ENCODE data around the gene CBL. TPM values are rescaled to one million over a fixed set of nuclear protein-coding genes. Genes with fewer than 3 reads are reported as not detected.
A peak's percentile ranks its signal among the peaks of the same experiment; 100 is the strongest.
"Not testable (repeated sequence)": the region's sequence is repeated elsewhere in the genome, so short reads cannot be mapped to it uniquely, and the experiment has no call there.

CBL gene
- total RNA-seq, 2 experiments from 2014 or later = 25.3 to 25.7 TPM

DNA sequence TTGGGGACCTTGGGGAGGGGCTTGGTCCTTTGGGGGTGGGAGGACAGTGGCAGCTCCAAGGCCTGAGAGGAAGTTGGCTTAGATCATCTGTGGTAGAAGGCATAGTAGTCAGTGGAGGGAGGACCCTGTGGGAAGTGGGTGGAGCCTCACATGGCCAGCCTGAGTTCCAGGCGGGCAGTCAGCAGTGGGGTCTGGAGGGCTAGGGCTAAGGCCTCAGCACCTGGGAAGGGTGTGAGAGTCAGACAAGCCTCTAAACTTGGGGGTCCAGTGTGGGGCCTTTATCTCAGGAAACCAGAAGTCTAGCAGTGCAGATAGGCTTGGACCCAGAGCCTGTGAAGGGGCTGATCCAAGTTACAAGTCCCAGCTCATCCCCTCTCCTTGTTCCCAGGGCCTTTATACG lies 33.6 kb upstream of the CBL start:
- H3K4me1 Mint-ChIP-seq (ENCODE audit: low read depth) = peaks cover 15% of the 10 kb centered on the region
- H3K4me3 Mint-ChIP-seq = no peak overlapping the region
- CTCF ChIA-PET = no interaction called here

DNA sequence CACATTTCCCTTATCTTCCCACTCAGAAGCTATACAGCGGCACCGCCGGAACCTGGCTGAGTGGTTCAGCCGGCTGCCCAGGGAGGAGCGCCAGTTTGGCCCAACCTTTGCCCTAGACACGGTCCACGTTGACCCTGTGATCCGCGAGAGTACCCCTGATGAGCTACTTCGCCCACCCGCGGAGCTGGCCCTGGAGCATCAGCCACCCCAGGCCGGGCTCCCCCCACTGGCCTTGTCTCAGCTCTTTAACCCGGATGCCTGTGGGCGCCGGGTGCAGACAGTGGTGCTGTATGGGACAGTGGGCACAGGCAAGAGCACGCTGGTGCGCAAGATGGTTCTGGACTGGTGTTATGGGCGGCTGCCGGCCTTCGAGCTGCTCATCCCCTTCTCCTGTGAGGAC lies 32.7 kb upstream of the CBL start:
- Mint-ChIP-seq H3K36me3 (ENCODE audit: low read depth) (peaks cover 3% of the 10 kb centered on the region), H3K9me3 (no peaks in the 10 kb centered on the region), H3K27me3 (ENCODE audit: low read depth) (no peaks in the 10 kb centered on the region), H3K4me3 (no peak overlapping the region), H3K4me1 (ENCODE audit: low read depth) (peaks cover 23% of the 10 kb centered on the region), H3K27ac (no peak overlapping the region)
- intact Hi-C loops (cut with micrococcal nuclease) = no loop called here
- no peak for DNase-seq
- CTCF ChIA-PET = interaction anchor here (0.6 to 1.0 kb wide), 2 partner anchors 17 to 22 kb away, joined by 3 read pairs; no protein-coding TSS in a partner anchor

More for the DNA sequence above, 33.6 kb upstream of the CBL start:
- Mint-ChIP-seq H3K27ac (no peak overlapping the region), H3K9me3 (no peaks in the 10 kb centered on the region), H3K36me3 (ENCODE audit: low read depth) (peaks cover 3% of the 10 kb centered on the region), H3K27me3 (ENCODE audit: low read depth) (no peaks in the 10 kb centered on the region)
- intact Hi-C loops (cut with micrococcal nuclease) = no loop called here
- no peak for DNase-seq

DNA sequence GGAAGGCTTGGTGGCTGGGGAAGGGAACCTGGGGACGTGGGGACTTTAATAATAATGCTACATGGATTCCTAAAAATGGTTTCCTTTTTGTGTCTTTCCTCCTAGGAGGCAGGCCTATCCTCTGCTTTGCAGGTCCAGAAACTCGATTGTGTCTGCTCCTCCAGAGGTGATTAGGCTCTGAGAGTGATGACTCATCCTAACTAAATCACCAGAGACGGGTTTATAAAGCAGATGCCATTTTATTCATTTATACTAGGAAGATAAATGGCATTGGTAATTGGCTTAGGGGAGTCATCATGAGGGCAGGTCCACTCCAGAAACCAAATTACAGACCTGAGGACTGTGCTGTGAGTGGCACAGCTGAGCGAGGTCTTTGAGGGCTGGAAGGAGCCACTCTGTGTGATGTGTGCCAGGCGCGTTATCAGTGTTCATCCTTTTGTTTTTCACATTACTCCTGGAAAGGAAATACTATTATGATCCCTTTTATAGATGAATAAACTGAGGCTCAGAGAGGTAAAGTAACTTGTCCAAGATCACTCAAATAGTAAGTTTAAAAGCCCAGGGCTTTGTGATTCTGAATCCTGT lies 30.6 kb upstream of the CBL start:
- Mint-ChIP-seq H3K27ac (no peak overlapping the region), H3K27me3 (ENCODE audit: low read depth) (no peaks in the 10 kb centered on the region), H3K4me3 (no peak overlapping the region), H3K4me1 (ENCODE audit: low read depth) (peaks cover 17% of the 10 kb centered on the region), H3K36me3 (ENCODE audit: low read depth) (peaks cover 6% of the 10 kb centered on the region), H3K9me3 (no peaks in the 10 kb centered on the region)
- intact Hi-C loops (cut with micrococcal nuclease) = no loop called here
- DNase-seq = no peak
- CTCF ChIA-PET = no interaction called here

DNA sequence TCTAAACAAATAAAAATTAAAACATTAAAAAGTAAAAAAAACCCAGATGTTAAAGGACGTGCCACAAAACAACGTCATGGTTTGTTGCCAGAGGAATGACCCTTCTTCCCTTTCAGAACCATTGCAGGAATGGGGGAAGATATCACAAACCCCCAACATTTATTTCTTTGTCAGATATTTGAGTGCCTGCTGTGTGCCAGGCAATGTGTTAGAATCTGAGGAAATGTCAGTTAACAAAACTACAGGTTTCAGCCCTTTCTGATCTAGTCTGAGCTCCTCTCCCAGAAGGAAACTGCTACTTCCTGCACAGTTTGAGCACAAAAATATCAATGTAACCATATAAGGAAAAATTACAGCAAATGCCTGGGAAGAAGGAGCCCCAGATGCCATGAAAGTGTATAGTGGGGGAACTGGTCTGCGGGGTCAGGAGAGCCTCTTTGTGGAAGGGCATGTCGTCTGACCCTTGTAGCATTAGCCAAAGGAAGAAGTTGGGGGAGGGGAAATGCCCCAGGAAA lies 27.9 kb upstream of the CBL start:
- DNase-seq = no peak
- no peaks in the 10 kb centered on the region for H3K27me3 Mint-ChIP-seq (ENCODE audit: low read depth)
- no peaks in the 10 kb centered on the region for H3K9me3 Mint-ChIP-seq
- peaks cover 11% of the 10 kb centered on the region for H3K36me3 Mint-ChIP-seq (ENCODE audit: low read depth)
- peaks cover 17% of the 10 kb centered on the region for H3K4me1 Mint-ChIP-seq (ENCODE audit: low read depth)
- intact Hi-C loops (cut with micrococcal nuclease) = no loop called here
- no peak overlapping the region for H3K4me3 Mint-ChIP-seq
- no peak overlapping the region for H3K27ac Mint-ChIP-seq
- CTCF ChIA-PET = interaction anchor here (0.7 to 1.2 kb wide), 2 partner anchors 9 to 20 kb away, joined by 3 read pairs; no protein-coding TSS in a partner anchor

DNA sequence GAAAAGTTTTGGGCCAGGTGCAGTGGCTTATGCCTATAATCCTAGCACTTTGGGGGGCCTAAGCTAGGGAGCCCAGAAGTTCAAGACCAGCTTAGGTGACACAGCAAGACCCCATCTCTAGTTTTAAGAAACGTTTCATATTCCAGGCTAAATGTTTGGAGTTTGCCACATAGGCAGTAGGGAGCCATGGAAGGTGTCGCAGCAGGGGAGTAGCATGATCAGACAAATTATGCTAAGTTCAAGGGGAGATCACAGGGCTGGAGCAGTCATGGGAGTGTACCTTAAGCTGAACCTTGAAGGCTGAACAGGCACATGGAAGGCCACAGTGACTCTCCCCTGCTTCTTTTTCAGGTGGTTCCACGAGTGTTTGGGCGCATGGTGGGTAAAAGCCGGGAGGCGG lies 26.8 kb upstream of the CBL start:
- Mint-ChIP-seq H3K9me3 (no peaks in the 10 kb centered on the region), H3K4me3 (no peak overlapping the region), H3K4me1 (ENCODE audit: low read depth) (peaks cover 19% of the 10 kb centered on the region), H3K36me3 (ENCODE audit: low read depth) (peaks cover 11% of the 10 kb centered on the region), H3K27me3 (ENCODE audit: low read depth) (no peaks in the 10 kb centered on the region), H3K27ac (no peak overlapping the region)
- intact Hi-C loops (cut with micrococcal nuclease) = loop anchor here (1.0 kb wide), 1 partner anchor 30 kb away; the partner anchor contains the start of gene ABCG4
- no peak for DNase-seq
- CTCF ChIA-PET = interaction anchor here (0.9 to 1.3 kb wide), 5 partner anchors 8 to 70 kb away, joined by 3 to 5 read pairs (median 3); no protein-coding TSS in a partner anchor

DNA sequence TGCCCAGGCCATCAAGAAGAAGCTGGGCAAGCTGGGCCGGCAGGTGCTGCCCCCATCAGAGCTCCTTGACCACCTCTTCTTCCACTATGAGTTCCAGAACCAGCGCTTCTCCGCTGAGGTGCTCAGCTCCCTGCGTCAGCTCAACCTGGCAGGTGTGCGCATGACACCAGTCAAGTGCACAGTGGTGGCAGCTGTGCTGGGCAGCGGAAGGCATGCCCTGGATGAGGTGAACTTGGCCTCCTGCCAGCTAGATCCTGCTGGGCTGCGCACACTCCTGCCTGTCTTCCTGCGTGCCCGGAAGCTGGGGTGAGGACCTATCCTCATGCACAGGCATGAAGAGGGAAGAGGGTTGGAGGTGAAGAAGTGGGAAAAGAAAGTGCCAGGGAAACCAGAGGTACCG lies 26.2 kb upstream of the CBL start:
- intact Hi-C loops (cut with micrococcal nuclease) = loop anchor here (1.0 kb wide), 1 partner anchor 31 kb away; the partner anchor contains the start of gene ABCG4
- DNase-seq = no peak
- Mint-ChIP-seq H3K27ac (no peak overlapping the region), H3K27me3 (ENCODE audit: low read depth) (no peaks in the 10 kb centered on the region), H3K9me3 (no peaks in the 10 kb centered on the region), H3K4me1 (ENCODE audit: low read depth) (peaks cover 23% of the 10 kb centered on the region), H3K36me3 (ENCODE audit: low read depth) (peaks cover 11% of the 10 kb centered on the region), H3K4me3 (no peak overlapping the region)
- CTCF ChIA-PET = interaction anchor here (0.9 to 1.3 kb wide), 5 partner anchors 9 to 71 kb away, joined by 3 to 5 read pairs (median 3); no protein-coding TSS in a partner anchor

DNA sequence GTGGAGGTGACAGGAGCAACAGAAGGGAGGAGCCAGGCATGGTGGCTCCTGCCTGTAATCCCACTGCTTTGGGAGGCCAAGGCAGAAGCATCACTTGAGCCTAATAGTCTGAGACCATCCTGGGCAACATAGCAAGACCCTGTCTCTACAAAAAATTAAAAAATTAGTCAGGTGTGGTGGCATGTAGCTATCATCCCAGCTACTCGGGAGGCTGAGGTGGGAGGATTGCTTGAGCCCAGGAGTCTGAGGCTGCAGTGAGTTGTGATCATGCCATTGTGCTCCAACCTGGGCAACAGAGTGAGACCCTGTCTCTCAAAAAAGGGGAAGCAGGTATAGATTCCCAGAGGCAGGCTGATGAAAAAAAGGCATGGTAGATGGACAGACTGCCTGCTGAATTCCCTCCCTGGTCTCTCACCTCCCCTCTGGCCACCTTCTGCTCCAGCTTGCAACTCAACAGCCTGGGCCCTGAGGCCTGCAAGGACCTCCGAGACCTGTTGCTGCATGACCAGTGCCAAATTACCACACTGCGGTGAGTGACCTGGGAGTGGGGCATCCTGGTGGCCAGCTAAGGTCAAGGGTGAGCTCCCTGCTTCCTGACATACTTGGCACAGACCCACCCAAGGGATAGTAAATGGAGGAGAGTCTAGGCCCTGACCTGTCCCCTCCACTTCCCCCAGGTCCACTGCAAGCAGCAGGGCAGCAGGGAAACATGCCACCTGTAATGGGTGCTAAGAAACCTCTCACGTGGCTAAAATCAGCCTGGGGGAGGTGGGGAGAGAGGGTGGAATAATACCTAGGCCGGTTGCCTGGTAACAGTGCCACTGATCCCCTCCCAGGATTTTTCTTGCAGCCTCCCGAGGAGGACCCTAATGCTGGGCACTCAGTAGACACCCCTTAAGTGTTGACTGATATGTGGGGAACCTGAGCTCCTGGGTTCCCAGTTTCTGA lies 25.1 kb upstream of the CBL start:
- H3K27me3 Mint-ChIP-seq (ENCODE audit: low read depth) = no peaks in the 10 kb centered on the region
- H3K36me3 Mint-ChIP-seq (ENCODE audit: low read depth) = peaks cover 8% of the 10 kb centered on the region
- H3K9me3 Mint-ChIP-seq = no peaks in the 10 kb centered on the region
- no peak overlapping the region for H3K27ac Mint-ChIP-seq
- no peak for DNase-seq
- CTCF ChIA-PET = interaction anchor here (0.6 to 1.2 kb wide), 2 partner anchors 72 to 141 kb away, joined by 3 read pairs; no protein-coding TSS in a partner anchor
- H3K4me3 Mint-ChIP-seq = no peak overlapping the region
- intact Hi-C loops (cut with micrococcal nuclease) = no loop called here
- peaks cover 17% of the 10 kb centered on the region for H3K4me1 Mint-ChIP-seq (ENCODE audit: low read depth)

DNA sequence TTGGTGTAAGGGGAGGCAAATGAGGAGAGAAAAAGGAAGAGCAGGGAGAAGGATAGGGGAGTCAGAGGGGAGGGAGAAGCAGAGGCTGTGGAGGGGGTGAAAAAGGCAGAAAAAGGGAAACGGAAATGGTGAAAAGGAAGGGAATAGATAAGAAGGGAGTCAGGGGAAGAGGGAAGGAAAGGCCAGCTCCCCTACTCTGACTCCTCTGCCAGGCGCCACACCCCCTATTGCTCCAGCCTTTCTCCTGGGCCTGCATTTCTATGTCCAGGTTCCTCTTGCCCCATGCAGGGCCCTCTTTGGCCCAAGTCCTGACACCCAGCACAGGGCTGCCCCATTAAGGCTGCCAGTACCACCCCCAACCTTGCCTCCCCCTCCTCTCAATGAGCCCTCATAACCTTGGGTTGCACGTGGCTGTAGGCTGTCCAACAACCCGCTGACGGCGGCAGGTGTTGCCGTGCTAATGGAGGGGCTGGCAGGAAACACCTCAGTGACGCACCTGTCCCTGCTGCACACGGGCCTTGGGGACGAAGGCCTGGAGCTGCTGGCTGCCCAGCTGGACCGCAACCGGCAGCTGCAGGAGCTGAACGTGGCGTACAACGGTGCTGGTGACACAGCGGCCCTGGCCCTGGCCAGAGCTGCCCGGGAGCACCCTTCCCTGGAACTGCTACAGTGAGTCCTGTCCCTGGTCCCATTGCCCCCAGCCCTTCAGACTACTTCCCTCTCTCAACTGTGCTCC lies 24.3 kb upstream of the CBL start:
- no peak overlapping the region for H3K4me3 Mint-ChIP-seq
- H3K4me1 Mint-ChIP-seq (ENCODE audit: low read depth) = peaks cover 17% of the 10 kb centered on the region
- H3K9me3 Mint-ChIP-seq = no peaks in the 10 kb centered on the region
- intact Hi-C loops (cut with micrococcal nuclease) = no loop called here
- H3K27me3 Mint-ChIP-seq (ENCODE audit: low read depth) = no peaks in the 10 kb centered on the region
- no peak for DNase-seq
- H3K36me3 Mint-ChIP-seq (ENCODE audit: low read depth) = peaks cover 8% of the 10 kb centered on the region
- no peak overlapping the region for H3K27ac Mint-ChIP-seq
- CTCF ChIA-PET = interaction anchor here (0.7 to 1.5 kb wide), 3 partner anchors 11 to 184 kb away, joined by 3 to 4 read pairs (median 3); partner anchors contain the start of gene C1QTNF5

DNA sequence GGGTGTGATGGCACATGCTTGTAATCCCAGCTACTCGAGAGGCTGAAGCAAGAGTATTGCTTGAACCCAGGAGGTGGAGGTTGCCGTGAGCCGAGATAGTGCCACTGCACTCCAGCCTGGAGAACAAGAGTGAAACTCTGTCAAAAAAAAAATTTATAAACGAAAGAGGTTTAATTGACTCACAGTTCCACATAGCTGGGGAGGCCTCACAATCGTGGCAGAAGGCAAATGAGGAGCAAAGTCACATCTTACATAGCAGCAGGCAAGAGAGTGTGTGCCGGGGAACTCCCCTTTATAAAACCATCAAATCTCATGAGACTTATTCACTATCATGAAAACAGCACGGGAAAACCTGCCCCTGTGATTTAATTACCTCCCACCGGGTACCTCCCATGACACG lies 21.7 kb upstream of the CBL start:
- intact Hi-C loops (cut with micrococcal nuclease); H3K27ac Mint-ChIP-seq; H3K27me3 Mint-ChIP-seq (ENCODE audit: low read depth); H3K36me3 Mint-ChIP-seq (ENCODE audit: low read depth); H3K4me3 Mint-ChIP-seq; H3K9me3 Mint-ChIP-seq; H3K4me1 Mint-ChIP-seq (ENCODE audit: low read depth): not testable (repeated sequence)
- CTCF ChIA-PET = interaction anchor here (1.0 to 1.4 kb wide), 2 partner anchors 15 to 100 kb away, joined by 3 to 4 read pairs; partner anchors contain the start of gene NLRX1
- DNase-seq = peak; percentile 27

DNA sequence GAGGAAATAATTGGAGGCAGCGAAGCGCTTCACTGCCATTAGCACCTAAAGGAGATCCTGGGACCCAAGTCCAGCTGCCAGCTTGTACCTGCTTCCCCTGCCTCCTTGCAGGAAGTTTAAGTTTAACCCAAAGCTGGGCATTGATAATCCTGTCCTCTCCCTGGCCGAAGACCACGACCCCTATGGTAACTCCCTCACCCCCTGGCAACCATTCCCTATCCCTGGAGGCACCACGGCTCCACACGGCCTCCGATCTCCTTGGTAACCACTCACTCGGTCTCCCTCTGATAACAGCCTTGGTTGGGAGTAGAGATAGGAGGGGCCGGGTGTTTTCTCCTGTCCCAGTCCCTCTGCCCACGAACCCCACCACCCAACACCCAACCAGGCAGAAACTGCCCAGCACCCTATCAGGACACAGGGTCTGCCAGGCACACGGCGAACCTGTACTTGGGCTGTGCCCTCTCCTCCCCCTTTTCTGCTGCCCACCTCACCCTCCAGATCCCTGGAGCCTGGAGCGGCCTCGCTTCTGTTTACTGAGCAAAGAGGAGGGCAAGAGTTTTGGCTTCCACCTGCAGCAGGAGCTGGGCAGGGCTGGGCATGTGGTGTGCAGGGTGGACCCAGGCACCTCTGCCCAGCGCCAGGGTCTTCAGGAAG lies 20.0 kb upstream of the CBL start:
- CTCF ChIA-PET = no interaction called here
- no peak overlapping the region for H3K27ac Mint-ChIP-seq
- no peak overlapping the region for H3K4me3 Mint-ChIP-seq
- no peak for DNase-seq
- H3K27me3 Mint-ChIP-seq (ENCODE audit: low read depth) = no peaks in the 10 kb centered on the region
- peaks cover 4% of the 10 kb centered on the region for H3K36me3 Mint-ChIP-seq (ENCODE audit: low read depth)
- intact Hi-C loops (cut with micrococcal nuclease) = no loop called here
- no peaks in the 10 kb centered on the region for H3K9me3 Mint-ChIP-seq
- H3K4me1 Mint-ChIP-seq (ENCODE audit: low read depth) = peaks cover 6% of the 10 kb centered on the region

DNA sequence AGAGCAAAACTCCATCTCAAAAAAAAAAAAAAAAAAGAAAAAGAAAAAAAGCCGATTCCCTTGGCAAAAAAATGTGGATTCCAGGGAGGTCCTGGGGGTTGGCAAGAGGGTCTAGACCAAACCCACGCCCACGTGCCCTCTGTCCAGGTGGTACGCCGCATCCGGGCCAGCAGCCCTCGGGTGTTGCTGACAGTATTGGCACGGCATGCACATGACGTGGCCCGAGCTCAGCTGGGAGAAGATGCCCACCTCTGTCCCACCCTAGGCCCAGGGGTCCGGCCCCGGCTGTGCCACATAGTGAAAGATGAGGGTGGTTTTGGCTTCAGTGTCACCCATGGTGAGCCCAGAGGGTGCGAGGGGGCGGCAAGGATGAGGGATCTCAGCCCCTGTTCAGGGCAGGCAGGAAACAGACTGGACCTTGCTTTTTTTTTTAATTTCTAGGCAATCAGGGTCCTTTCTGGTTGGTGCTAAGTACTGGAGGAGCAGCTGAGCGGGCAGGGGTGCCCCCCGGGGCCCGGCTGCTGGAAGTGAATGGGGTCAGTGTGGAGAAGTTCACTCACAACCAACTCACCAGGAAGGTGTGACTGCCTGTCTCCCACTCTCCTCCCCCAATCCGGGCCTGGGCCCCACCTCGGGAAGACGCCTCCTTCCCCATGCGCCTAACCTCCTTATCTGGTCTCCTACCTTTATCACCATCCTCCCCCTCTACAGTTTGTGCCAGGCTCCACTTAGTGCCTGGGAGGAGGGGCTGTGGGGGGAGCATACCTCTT lies 18.8 kb upstream of the CBL start:
- H3K27me3 Mint-ChIP-seq (ENCODE audit: low read depth) = no peaks in the 10 kb centered on the region
- no peaks in the 10 kb centered on the region for H3K9me3 Mint-ChIP-seq
- DNase-seq = no peak
- no peak overlapping the region for H3K4me3 Mint-ChIP-seq
- intact Hi-C loops (cut with micrococcal nuclease) = no loop called here
- peaks cover 6% of the 10 kb centered on the region for H3K4me1 Mint-ChIP-seq (ENCODE audit: low read depth)
- CTCF ChIA-PET = interaction anchor here (0.8 kb wide), 1 partner anchor 10 kb away, joined by 3 read pairs; no protein-coding TSS in a partner anchor
- H3K36me3 Mint-ChIP-seq (ENCODE audit: low read depth) = peaks cover 3% of the 10 kb centered on the region
- H3K27ac Mint-ChIP-seq = no peak overlapping the region

All from activated naive CD4-positive, alpha-beta T cell treated with anti-CD3 and anti-CD28 coated beads for 36 hours (primary cell).